ENCODE results near the gene TTLL7. TPM values are rescaled to one million over a fixed set of nuclear protein-coding genes. Genes with fewer than 3 reads are reported as not detected.

Gene TTLL7
- polyA plus RNA-seq, 1 donor (not counting 4 experiments of a cell fraction or from before 2014, with no cell fraction given) = 8.1 TPM

GRCh38 chr1:83995649-83996048, 3.3 kb downstream of the TTLL7 start:
- FAIRE-seq = no peak
- dilution Hi-C loops (cut with MboI; ENCODE audit: extremely low pct_ligation_motif_present, low sequenced_read_pairs) = no loop called here

GRCh38 chr1:83994111-83994510, 4.8 kb downstream of the TTLL7 start:
- no peak overlapping the region for H3K4me3 ChIP-seq (ENCODE audit: control insufficient read depth in 2 of 3, extremely low read depth in 1 of 3, insufficient read depth in 2 of 3, low read depth in 1 of 3, low read length in 3 of 3)
- no peaks in the 10 kb centered on the region for H3K9me3 ChIP-seq (ENCODE audit: control insufficient read depth, low read depth, low read length)
- no peaks in the 10 kb centered on the region for H3K36me3 ChIP-seq (ENCODE audit: control insufficient read depth in 2 of 2, extremely low read depth in 1 of 2, insufficient read depth in 2 of 2, low read length in 2 of 2)
- no peak for TF ChIP-seq EZH2 (IDR thresholded peaks at IDR 0.05; ENCODE audit: low read length)
- no peak for TF ChIP-seq CTCF (optimal IDR thresholded peaks at IDR 0.05 in 1 of 3, IDR thresholded peaks at IDR 0.05 in 1 of 3, conservative IDR thresholded peaks at IDR 0.05 in 1 of 3; ENCODE audit: extremely low read depth in 1 of 3, insufficient read depth in 2 of 3, low read length in 3 of 3)
- dilution Hi-C loops (cut with MboI; ENCODE audit: extremely low pct_ligation_motif_present, low sequenced_read_pairs) = no loop called here
- no peak overlapping the region for H3K27ac ChIP-seq (ENCODE audit: control insufficient read depth, insufficient read depth, low read length)
- no peaks in the 10 kb centered on the region for H3K27me3 ChIP-seq (ENCODE audit: control insufficient read depth, extremely low read depth, insufficient read depth, low read length)
- no peaks in the 10 kb centered on the region for H4K20me1 ChIP-seq (ENCODE audit: control insufficient read depth, extremely low read depth, insufficient read depth, low read length)
- no peak for DNase-seq (ENCODE audit: low read depth, low spot score)
- peaks cover 2% of the 10 kb centered on the region for H3K4me1 ChIP-seq (ENCODE audit: control insufficient read depth, extremely low read depth, insufficient read depth, low read length)
- H3K9me1 ChIP-seq (ENCODE audit: control insufficient read depth, extremely low read depth, insufficient read depth, low read length) = no peaks in the 10 kb centered on the region
- no peak overlapping the region for H3K4me2 ChIP-seq (ENCODE audit: control insufficient read depth, extremely low read depth, insufficient read depth, low read depth, low read length)
- no peaks in the 10 kb centered on the region for H3K79me2 ChIP-seq (ENCODE audit: control insufficient read depth, insufficient read depth, low read length)
- no peak overlapping the region for H3K9ac ChIP-seq (ENCODE audit: control insufficient read depth, extremely low read depth, insufficient read depth, low read length)
- FAIRE-seq = no peak
- no peak overlapping the region for H2AFZ ChIP-seq (ENCODE audit: control insufficient read depth, low read length)

More at GRCh38 chr1:83995649-83996048, 3.3 kb downstream of the TTLL7 start:
- Histone ChIP-seq H3K9me3 (ENCODE audit: control insufficient read depth, low read depth, low read length) (no peaks in the 10 kb centered on the region), H4K20me1 (ENCODE audit: control insufficient read depth, extremely low read depth, insufficient read depth, low read length) (no peaks in the 10 kb centered on the region), H3K27me3 (ENCODE audit: control insufficient read depth, extremely low read depth, insufficient read depth, low read length) (no peaks in the 10 kb centered on the region), H3K4me2 (ENCODE audit: control insufficient read depth, extremely low read depth, insufficient read depth, low read depth, low read length) (no peak overlapping the region), H3K9ac (ENCODE audit: control insufficient read depth, extremely low read depth, insufficient read depth, low read length) (no peak overlapping the region), H3K4me3 (ENCODE audit: control insufficient read depth in 2 of 3, extremely low read depth in 1 of 3, insufficient read depth in 2 of 3, low read depth in 1 of 3, low read length in 3 of 3) (no peak overlapping the region), H3K79me2 (ENCODE audit: control insufficient read depth, insufficient read depth, low read length) (no peaks in the 10 kb centered on the region), H3K27ac (ENCODE audit: control insufficient read depth, insufficient read depth, low read length) (no peak overlapping the region), H3K9me1 (ENCODE audit: control insufficient read depth, extremely low read depth, insufficient read depth, low read length) (no peaks in the 10 kb centered on the region), H2AFZ (ENCODE audit: control insufficient read depth, low read length) (no peak overlapping the region), H3K4me1 (ENCODE audit: control insufficient read depth, extremely low read depth, insufficient read depth, low read length) (peaks cover 7% of the 10 kb centered on the region), H3K36me3 (ENCODE audit: control insufficient read depth in 2 of 2, extremely low read depth in 1 of 2, insufficient read depth in 2 of 2, low read length in 2 of 2) (no peaks in the 10 kb centered on the region)
- DNase-seq (ENCODE audit: low read depth, low spot score) = no peak
- TF ChIP-seq EZH2 (IDR thresholded peaks at IDR 0.05; ENCODE audit: low read length) (no peak), CTCF (optimal IDR thresholded peaks at IDR 0.05 in 1 of 3, IDR thresholded peaks at IDR 0.05 in 1 of 3, conservative IDR thresholded peaks at IDR 0.05 in 1 of 3; ENCODE audit: extremely low read depth in 1 of 3, insufficient read depth in 2 of 3, low read length in 3 of 3) (no peak)
